ENCODE measurements around the gene ZNF528.
A peak's percentile ranks its signal among the peaks of the same experiment; 100 is the strongest.

ZNF528 gene

GRCh38 chr19:52397310-52398080 lies at the start of gene ZNF528:
Gene ZNF528 (plus strand): TSS chr19:52397849. CDS start chr19:52402014, 4,165 bp downstream.
- peak; percentile 90 to 94 for DNase-seq (ENCODE audit: low read depth in 2 of 2, low spot score in 1 of 2)

GRCh38 chr19:52351512-52351911 lies 46.1 kb upstream of the ZNF528 start:
- DNase-seq (ENCODE audit: low read depth in 2 of 2, low spot score in 1 of 2), result no peak

GRCh38 chr19:52366414-52366824 lies 31.2 kb upstream of the ZNF528 start:
- DNase-seq (ENCODE audit: low read depth in 2 of 2, low spot score in 1 of 2), result no peak

- DNase-seq (ENCODE audit: low read depth in 2 of 2, low spot score in 1 of 2), result peak; percentile 84 to 85
Measured at GRCh38 chr19:52369559-52370340, 27.9 kb upstream of the ZNF528 start, which contains the start of gene ZNF880. Gene ZNF880 (plus strand): TSS chr19:52369923. CDS start chr19:52369966, 43 bp downstream.

- no peak for DNase-seq (ENCODE audit: low read depth in 2 of 2, low spot score in 1 of 2)
Measured at GRCh38 chr19:52370341-52370710, 27.3 kb upstream of the ZNF528 start.

GRCh38 chr19:52391135-52391534 lies 6.5 kb upstream of the ZNF528 start:
- no peak for DNase-seq (ENCODE audit: low read depth in 2 of 2, low spot score in 1 of 2)

GRCh38 chr19:52398081-52398441 lies 412 bp downstream of the ZNF528 start:
- no peak for DNase-seq (ENCODE audit: low read depth in 2 of 2, low spot score in 1 of 2)

GRCh38 chr19:52410276-52410675 lies 12.6 kb downstream of the ZNF528 start:
- no peak for DNase-seq (ENCODE audit: low read depth in 2 of 2, low spot score in 1 of 2)

GRCh38 chr19:52415711-52416110 lies 18.1 kb downstream of the ZNF528 start:
- no peak for DNase-seq (ENCODE audit: low read depth in 2 of 2, low spot score in 1 of 2)

- no peak for DNase-seq (ENCODE audit: low read depth in 2 of 2, low spot score in 1 of 2)
Measured at GRCh38 chr19:52428937-52429336, 31.3 kb downstream of the ZNF528 start, which contains the start of gene ZNF534. Gene ZNF534 (plus strand): TSS chr19:52429148. CDS start chr19:52431475, 2,327 bp downstream.

GRCh38 chr19:52442179-52442578 lies 44.5 kb downstream of the ZNF528 start:
- DNase-seq (ENCODE audit: low read depth in 2 of 2, low spot score in 1 of 2), result no peak

GRCh38 chr19:52444506-52444905 lies 46.9 kb downstream of the ZNF528 start:
- no peak for DNase-seq (ENCODE audit: low read depth in 2 of 2, low spot score in 1 of 2)

GRCh38 chr19:52451241-52451640 lies 53.6 kb downstream of the ZNF528 start:
- DNase-seq (ENCODE audit: low read depth in 2 of 2, low spot score in 1 of 2), result no peak

- peak; percentile 5 to 32 for DNase-seq (ENCODE audit: low read depth in 2 of 2, low spot score in 1 of 2)
Measured at GRCh38 chr19:52453324-52454094, 55.9 kb downstream of the ZNF528 start, which contains the start of gene ZNF578. Gene ZNF578 (plus strand): TSS chr19:52453553. CDS start chr19:52501846, 48,293 bp downstream.

GRCh38 chr19:52464798-52465470 lies 67.3 kb downstream of the ZNF528 start:
- no peak for DNase-seq (ENCODE audit: low read depth in 2 of 2, low spot score in 1 of 2)
